Measurements from ENCODE around the gene ZMYND11.

DNA sequence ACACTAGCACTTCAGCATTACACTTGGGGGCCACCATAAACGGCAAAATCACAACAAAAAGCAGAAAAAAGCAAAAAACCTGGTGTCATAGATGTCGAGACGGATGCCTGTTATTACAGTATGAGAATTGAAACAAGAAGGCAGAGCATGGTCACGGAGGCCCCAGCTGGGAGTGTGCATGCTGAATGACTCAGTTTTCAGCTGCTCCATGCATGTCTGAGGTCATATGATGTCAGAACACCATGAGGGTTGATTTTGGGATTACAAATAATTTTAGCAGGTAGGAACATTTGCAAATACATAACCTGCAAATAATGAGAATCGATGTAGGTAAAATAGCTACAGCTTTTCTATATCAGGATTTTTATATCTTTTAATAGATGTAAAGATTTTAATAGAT, 19.1 kb downstream of the ZMYND11 start:
- TF ChIP-seq, protein P1, sequence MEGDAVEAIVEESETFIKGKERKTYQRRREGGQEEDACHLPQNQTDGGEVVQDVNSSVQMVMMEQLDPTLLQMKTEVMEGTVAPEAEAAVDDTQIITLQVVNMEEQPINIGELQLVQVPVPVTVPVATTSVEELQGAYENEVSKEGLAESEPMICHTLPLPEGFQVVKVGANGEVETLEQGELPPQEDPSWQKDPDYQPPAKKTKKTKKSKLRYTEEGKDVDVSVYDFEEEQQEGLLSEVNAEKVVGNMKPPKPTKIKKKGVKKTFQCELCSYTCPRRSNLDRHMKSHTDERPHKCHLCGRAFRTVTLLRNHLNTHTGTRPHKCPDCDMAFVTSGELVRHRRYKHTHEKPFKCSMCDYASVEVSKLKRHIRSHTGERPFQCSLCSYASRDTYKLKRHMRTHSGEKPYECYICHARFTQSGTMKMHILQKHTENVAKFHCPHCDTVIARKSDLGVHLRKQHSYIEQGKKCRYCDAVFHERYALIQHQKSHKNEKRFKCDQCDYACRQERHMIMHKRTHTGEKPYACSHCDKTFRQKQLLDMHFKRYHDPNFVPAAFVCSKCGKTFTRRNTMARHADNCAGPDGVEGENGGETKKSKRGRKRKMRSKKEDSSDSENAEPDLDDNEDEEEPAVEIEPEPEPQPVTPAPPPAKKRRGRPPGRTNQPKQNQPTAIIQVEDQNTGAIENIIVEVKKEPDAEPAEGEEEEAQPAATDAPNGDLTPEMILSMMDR (IDR thresholded peaks at IDR 0.05): no peak
- TF ChIP-seq EP300 (IDR thresholded peaks at IDR 0.05) (no peak), POLR2AphosphoS5 (IDR thresholded peaks at IDR 0.05) (no peak)

Data from stomach (tissue), 4 donors.